AG04450 (cell line): Measurements from ENCODE around the gene TNFAIP6. TPM values are rescaled to one million over a fixed set of nuclear protein-coding genes. Genes with fewer than 3 reads are reported as not detected.
A peak's percentile ranks its signal among the peaks of the same experiment; 100 is the strongest.
"Not testable (repeated sequence)": the region's sequence is repeated elsewhere in the genome, so short reads cannot be mapped to it uniquely, and the experiment has no call there.

Experiments used
- CTCF ChIA-PET: fragments of 300-600, 350-600 bp; formaldehyde crosslinking; extraction: SDS; loops from one replicate; lab custom pipeline; 2022; ENCODE audit warnings: antibody characterized with exemption, inconsistent platforms; lab: Charles Lee
- POLR2A ChIA-PET: fragments of 350-600 bp; formaldehyde crosslinking; extraction: SDS; loops from one replicate; lab custom pipeline; 2021; ENCODE audit warnings: antibody characterized with exemption, inconsistent platforms; lab: Yijun Ruan, JAX
- DNase-seq: peaks from one replicate; pipeline ENCODE4 v3.0.0-alpha.2; 2011; ENCODE audit warnings: low read depth, low spot score
- H3K27ac ChIP-seq: one replicate; pipeline ENCODE4 v1.5.1; 2012; ENCODE audit warnings: low read depth, low read length, control low read depth
- H3K27me3 ChIP-seq: one replicate; pipeline ENCODE4 v1.6.0; 2012; ENCODE audit warnings: low read length; ENCODE audit not compliant: control insufficient read depth, insufficient read depth
- H3K4me3 ChIP-seq: 2 replicates; pipeline ENCODE4 v1.5.1; 2011; ENCODE audit warnings: mild to moderate bottlenecking, low read depth, low read length, control low read depth
- H3K9me3 ChIP-seq: 2 replicates; pipeline ENCODE4 v1.5.1; 2012; ENCODE audit warnings: low read length; ENCODE audit not compliant: control insufficient read depth, insufficient read depth
- CTCF ChIP-seq: IDR thresholded peaks from 2 replicates; pipeline ENCODE4 v1.5.1; 2011; ENCODE audit warnings: low read depth, low read length, control low read depth, inconsistent platforms
- polyA minus RNA-seq: library from RNA; depleted of rRNA, polyadenylated mRNA; stranded (reverse); fragments of >200 nt; gene quantifications from 2 replicates; pipeline ENCODE4 v1.2.3, GENCODE V29; 2011; rRNA and poly(A)+ RNA removed
- polyA plus RNA-seq: library from polyadenylated mRNA; depleted of rRNA; stranded (reverse); fragments of >200 nt; gene quantifications from 2 replicates; pipeline ENCODE4 v1.2.3, GENCODE V29; 2011; rRNA removed

Gene TNFAIP6, protein sequence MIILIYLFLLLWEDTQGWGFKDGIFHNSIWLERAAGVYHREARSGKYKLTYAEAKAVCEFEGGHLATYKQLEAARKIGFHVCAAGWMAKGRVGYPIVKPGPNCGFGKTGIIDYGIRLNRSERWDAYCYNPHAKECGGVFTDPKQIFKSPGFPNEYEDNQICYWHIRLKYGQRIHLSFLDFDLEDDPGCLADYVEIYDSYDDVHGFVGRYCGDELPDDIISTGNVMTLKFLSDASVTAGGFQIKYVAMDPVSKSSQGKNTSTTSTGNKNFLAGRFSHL
- 16.6 and 24.6 TPM in 2 replicates for polyA plus RNA-seq
- 3.9 and 6.3 TPM in 2 replicates for polyA minus RNA-seq

DNA sequence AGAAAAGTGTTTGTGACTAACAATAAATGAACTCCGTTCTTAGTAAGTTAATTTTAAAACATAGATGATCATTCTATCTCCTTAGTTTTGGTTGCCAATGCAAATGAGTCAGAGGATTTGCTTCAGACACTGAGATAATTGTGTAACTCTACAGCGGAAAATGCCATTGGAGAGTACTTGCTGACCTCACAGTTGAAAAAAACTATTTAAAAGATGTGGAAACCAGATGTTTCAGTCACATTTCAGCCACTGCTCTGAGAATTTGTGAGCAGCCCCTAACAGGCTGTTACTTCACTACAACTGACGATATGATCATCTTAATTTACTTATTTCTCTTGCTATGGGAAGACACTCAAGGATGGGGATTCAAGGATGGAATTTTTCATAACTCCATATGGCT is at the start of gene TNFAIP6:
Gene TNFAIP6, plus strand, starts transcription at position 234 of the 400 bp plus-strand sequence. Its CDS starts 75 bp downstream, at position 309.
- no peak for TF ChIP-seq CTCF
- DNase-seq: peak; percentile 82
- H3K9me3 ChIP-seq: no peaks in the 10 kb centered on the region
- H3K27me3 ChIP-seq: no peaks in the 10 kb centered on the region
- ChIA-PET CTCF (no interaction called here), POLR2A (interaction anchor here (1.0 kb wide), 1 partner anchor 67 kb away, joined by 3 read pairs; no protein-coding TSS in a partner anchor)
- peak within 1 kb of the TSS; percentile 44 for H3K4me3 ChIP-seq
- peak within 1 kb of the TSS; percentile 12 for H3K27ac ChIP-seq

DNA sequence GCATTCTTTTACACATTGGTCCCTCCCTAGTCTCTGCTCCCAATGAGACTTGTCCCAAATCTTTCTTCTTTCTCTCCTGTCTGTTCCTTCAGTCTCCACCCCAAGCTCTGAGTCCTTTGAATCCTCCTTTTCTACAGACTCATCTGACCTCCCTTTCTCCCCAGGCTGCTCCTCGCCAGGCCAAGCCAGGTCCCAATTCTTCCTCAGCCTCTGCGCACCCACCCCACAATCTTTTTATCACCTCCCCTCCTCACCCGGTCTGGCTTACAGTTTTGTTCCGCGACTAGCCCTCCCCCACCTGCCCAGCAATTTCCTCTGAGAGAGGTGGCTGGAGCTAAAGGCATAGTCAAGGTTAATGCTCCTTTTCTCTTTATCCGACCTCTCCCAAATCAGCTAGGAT is 47.1 kb upstream of the TNFAIP6 start:
- H3K9me3 ChIP-seq, CTCF ChIA-PET: not testable (repeated sequence)

DNA sequence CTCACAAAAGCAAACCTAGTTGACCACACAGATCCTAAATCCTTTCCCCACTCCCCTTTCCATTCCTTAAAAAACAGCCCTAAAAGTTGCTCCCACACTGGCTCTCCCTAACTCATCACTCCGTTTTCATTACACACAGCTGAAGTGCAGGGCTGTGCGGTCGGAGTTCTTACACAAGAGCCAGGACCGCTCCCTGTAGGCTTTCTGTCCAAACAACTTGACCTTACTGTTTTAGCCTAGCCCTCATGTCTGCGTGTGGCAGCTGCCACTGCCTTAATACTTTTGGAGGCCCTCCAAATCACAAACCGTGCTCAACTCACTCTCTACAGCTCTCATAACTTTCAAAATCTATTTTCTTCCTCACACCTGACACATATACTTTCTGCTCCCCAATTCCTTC is 45.0 kb upstream of the TNFAIP6 start:
- DNase-seq, CTCF ChIA-PET, H3K27ac ChIP-seq, H3K4me3 ChIP-seq, H3K9me3 ChIP-seq, H3K27me3 ChIP-seq: not testable (repeated sequence)
- POLR2A ChIA-PET: interaction anchor here (0.6 kb wide), 1 partner anchor 22 kb away, joined by 3 read pairs; no protein-coding TSS in a partner anchor

More for the DNA sequence above, 47.1 kb upstream of the TNFAIP6 start:
- POLR2A ChIA-PET, H3K4me3 ChIP-seq, DNase-seq, H3K27me3 ChIP-seq, H3K27ac ChIP-seq: not testable (repeated sequence)

DNA sequence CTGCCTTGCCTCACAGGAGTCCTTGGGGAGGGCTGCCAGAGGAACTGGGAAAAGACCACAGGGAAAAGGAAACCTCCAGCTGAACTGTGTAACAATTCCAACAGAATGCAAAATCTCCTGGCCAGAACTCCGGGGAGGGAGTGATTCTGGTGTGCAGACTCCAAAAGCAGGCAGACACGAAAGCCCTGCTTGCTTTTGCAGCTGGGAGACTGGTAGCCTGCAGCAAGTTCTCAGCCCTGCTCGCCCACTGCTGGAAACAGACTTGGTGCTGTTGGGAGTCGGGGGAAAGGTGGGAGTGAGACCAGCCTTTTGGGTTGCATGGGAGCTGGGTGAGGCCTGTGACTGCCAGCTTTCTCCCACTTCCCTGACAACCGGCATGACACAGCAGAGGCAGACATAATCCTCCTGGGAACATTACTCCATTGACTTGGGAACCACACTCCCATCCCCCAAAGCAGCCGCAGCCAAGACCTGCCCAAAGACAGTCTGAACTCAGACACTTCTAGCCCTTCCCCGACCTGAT is 42.0 kb upstream of the TNFAIP6 start:
- no peak for DNase-seq
- peak overlapping the region; percentile 39 for H3K27ac ChIP-seq
- POLR2A ChIA-PET: interaction anchor here (0.6 kb wide), 1 partner anchor 64 kb away, joined by 4 read pairs; no protein-coding TSS in a partner anchor

GRCh38 chr2:151325581-151326095 is 31.8 kb upstream of the TNFAIP6 start:
- Histone ChIP-seq H3K27me3 (no peaks in the 10 kb centered on the region), H3K9me3 (no peaks in the 10 kb centered on the region), H3K4me3 (no peak overlapping the region), H3K27ac (no peak overlapping the region)
- DNase-seq: no peak
- ChIA-PET CTCF (no interaction called here), POLR2A (no interaction called here)
- TF ChIP-seq CTCF: no peak

More for the DNA sequence above, 42.0 kb upstream of the TNFAIP6 start:
- TF ChIP-seq CTCF: no peak
- Histone ChIP-seq H3K9me3 (no peaks in the 10 kb centered on the region), H3K27me3 (no peaks in the 10 kb centered on the region), H3K4me3 (0 out of 2 replicates have a peak overlapping the region, but pooled peaks have one; percentile 10)
- CTCF ChIA-PET: interaction anchor here (1.0 kb wide), 1 partner anchor 9 kb away, joined by 3 read pairs; no protein-coding TSS in a partner anchor

DNA sequence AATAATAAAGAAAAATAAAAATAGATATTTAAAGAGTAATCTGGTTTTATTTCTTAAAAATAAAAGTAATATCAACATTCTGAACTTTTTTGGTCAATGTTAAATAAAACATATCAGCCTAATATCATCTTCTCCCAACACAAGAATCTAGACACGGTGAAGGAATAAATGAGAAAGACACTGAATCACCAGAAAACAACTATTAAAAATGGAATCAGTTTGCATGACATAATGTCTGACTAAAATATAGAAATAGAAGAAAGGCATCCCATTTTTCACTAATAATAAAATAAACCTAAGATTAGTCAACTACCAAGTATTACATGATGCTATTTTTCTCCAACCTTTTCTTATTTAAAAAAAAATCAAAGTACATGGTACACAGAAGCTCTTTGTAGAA is 30.8 kb upstream of the TNFAIP6 start:
- H3K27ac ChIP-seq: no peak overlapping the region
- CTCF ChIA-PET: no interaction called here
- TF ChIP-seq CTCF: no peak

More for the DNA sequence above, 30.8 kb upstream of the TNFAIP6 start:
- Histone ChIP-seq H3K27me3 (no peaks in the 10 kb centered on the region), H3K4me3 (no peak overlapping the region), H3K9me3 (no peaks in the 10 kb centered on the region)
- POLR2A ChIA-PET: no interaction called here
- no peak for DNase-seq
